Vagina (tissue), 2 donors: ENCODE measurements around the gene STXBP4.

ENCODE experiments used
- POLR2A ChIP-seq, 2 donors: fragments of 450-650 bp; IDR thresholded peaks; one replicate each; pipeline ENCODE4 v1.6.1; 2017; ENCODE audit warnings: antibody characterized with exemption in 2 of 2, mild to moderate bottlenecking in 2 of 2, moderate library complexity in 2 of 2
- POLR2AphosphoS5 ChIP-seq, 2 donors: sonication (generic); formaldehyde crosslinking; IDR thresholded peaks; one replicate each; pipeline ENCODE4 v1.9.0; 2017; ENCODE audit warnings: antibody characterized with exemption in 2 of 2, mild to moderate bottlenecking in 2 of 2, low read depth in 1 of 2; ENCODE audit not compliant: insufficient read depth in 1 of 2
- TF ChIP-seq, protein P1 (sequence below), 3 experiments: fragments of 450-650 bp in 2 of 3; fragments of 200-600 bp in 1 of 3; sonication (generic) in 1 of 3; IDR thresholded peaks; one replicate each; pipeline ENCODE4 v1.5.1; 2017 to 2019; ENCODE audit warnings: antibody characterized with exemption in 3 of 3, mild to moderate bottlenecking in 2 of 3, moderate library complexity in 2 of 3

DNA sequence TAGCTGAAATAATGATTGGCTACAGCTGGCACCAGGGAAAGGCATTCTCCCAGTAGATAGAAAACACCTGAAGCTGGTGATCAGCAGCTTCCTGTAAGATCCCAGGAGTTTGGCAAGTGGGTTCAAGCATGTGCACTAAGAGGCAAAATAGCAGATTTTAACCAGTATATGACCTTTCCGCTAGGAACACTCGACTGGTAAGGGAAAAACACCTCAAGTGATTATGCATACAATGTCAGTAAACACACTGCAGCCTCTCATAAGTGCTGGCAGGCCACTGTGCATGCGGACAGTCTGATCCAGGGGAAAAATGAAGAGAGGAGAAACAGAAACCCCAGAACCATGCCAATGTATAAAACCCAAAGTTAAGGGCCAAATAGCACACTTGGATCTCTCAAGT is 247.1 kb downstream of the STXBP4 start:
- TF ChIP-seq, protein P1, sequence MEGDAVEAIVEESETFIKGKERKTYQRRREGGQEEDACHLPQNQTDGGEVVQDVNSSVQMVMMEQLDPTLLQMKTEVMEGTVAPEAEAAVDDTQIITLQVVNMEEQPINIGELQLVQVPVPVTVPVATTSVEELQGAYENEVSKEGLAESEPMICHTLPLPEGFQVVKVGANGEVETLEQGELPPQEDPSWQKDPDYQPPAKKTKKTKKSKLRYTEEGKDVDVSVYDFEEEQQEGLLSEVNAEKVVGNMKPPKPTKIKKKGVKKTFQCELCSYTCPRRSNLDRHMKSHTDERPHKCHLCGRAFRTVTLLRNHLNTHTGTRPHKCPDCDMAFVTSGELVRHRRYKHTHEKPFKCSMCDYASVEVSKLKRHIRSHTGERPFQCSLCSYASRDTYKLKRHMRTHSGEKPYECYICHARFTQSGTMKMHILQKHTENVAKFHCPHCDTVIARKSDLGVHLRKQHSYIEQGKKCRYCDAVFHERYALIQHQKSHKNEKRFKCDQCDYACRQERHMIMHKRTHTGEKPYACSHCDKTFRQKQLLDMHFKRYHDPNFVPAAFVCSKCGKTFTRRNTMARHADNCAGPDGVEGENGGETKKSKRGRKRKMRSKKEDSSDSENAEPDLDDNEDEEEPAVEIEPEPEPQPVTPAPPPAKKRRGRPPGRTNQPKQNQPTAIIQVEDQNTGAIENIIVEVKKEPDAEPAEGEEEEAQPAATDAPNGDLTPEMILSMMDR (IDR thresholded peaks at IDR 0.05), result no peak
- no peak for TF ChIP-seq POLR2A (IDR thresholded peaks at IDR 0.05)
- TF ChIP-seq POLR2AphosphoS5 (IDR thresholded peaks at IDR 0.05; ENCODE audit: insufficient read depth in 1 of 2, low read depth in 1 of 2), result no peak
